Mucosa of rectum (tissue), 2 donors: ENCODE data around the gene KCNN4.

Experiments
- H3K27ac ChIP-seq, 2 donors: one replicate each; pipeline ENCODE4 v1.7.0; 2013; ENCODE audit warnings: inconsistent platforms in 2 of 2, low read depth in 2 of 2, low read length in 2 of 2
- H3K27me3 ChIP-seq, 2 donors: one replicate each; pipeline ENCODE4 v1.7.0; 2013; ENCODE audit warnings: low read length in 2 of 2; ENCODE audit not compliant: control insufficient read depth in 2 of 2, insufficient read depth in 2 of 2
- H3K36me3 ChIP-seq, 2 donors: one replicate each; pipeline ENCODE4 v1.7.0; 2013; ENCODE audit warnings: low read length in 2 of 2; ENCODE audit not compliant: control insufficient read depth in 2 of 2, insufficient read depth in 2 of 2
- H3K4me1 ChIP-seq, 2 donors: one replicate each; pipeline ENCODE4 v1.7.0; 2013; ENCODE audit warnings: low read length in 2 of 2, mild to moderate bottlenecking in 1 of 2; ENCODE audit not compliant: control insufficient read depth in 2 of 2, insufficient read depth in 2 of 2
- H3K4me3 ChIP-seq, 2 donors: one replicate each; pipeline ENCODE4 v1.7.0; 2013; ENCODE audit warnings: low read length in 2 of 2
- H3K9ac ChIP-seq, 2 donors: one replicate each; pipeline ENCODE4 v1.7.0; 2013; ENCODE audit warnings: low read length in 2 of 2, low read depth in 1 of 2, mild to moderate bottlenecking in 1 of 2
- H3K9me3 ChIP-seq, 2 donors: one replicate each; pipeline ENCODE4 v1.7.0; 2013; ENCODE audit warnings: low read length in 2 of 2; ENCODE audit not compliant: control insufficient read depth in 2 of 2
- donor health status: healthy.
- donor health status: Normal muscosa, but diverticular disease.

Gene KCNN4

GRCh38 chr19:43783636-43784035 is 2.9 kb upstream of the KCNN4 start:
- no peaks in the 10 kb centered on the region for H3K36me3 ChIP-seq
- H3K4me3 ChIP-seq = no peak overlapping the region
- peaks cover 40 to 51% of the 10 kb centered on the region in 2 donors for H3K4me1 ChIP-seq
- no peaks in the 10 kb centered on the region for H3K9me3 ChIP-seq
- H3K27me3 ChIP-seq = no peaks in the 10 kb centered on the region
- H3K9ac ChIP-seq = no peak overlapping the region
- peak overlapping the region; percentile 2 to 57 for H3K27ac ChIP-seq

GRCh38 chr19:43782689-43783231 is 2.0 kb upstream of the KCNN4 start:
- peak overlapping the region; percentile 33 to 62 for H3K4me3 ChIP-seq
- H3K27ac ChIP-seq = peak overlapping the region; percentile 1 to 59
- H3K9ac ChIP-seq = peak overlapping the region; percentile 14 to 36
- no peaks in the 10 kb centered on the region for H3K36me3 ChIP-seq
- H3K27me3 ChIP-seq = no peaks in the 10 kb centered on the region
- H3K9me3 ChIP-seq = no peaks in the 10 kb centered on the region
- H3K4me1 ChIP-seq = peaks cover 46 to 58% of the 10 kb centered on the region in 2 donors

DNA sequence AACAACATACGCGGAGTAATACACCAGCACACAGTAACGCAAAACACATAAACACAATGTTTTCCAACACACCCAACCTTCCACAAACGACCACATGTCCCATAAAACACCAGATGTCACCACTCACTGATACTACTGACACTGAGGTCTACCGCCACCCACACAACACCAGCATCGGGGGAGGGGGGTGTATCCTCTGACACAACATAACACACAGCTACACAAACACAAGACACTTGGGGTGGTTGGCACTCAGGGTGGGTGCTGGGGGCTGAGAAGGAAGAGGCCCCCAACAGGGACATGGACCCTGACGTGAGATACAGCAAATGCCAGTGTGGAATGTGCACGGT is 1.5 kb upstream of the KCNN4 start:
- Histone ChIP-seq H3K4me3 (peak overlapping the region; percentile 33 to 62), H3K4me1 (peaks cover 51 to 63% of the 10 kb centered on the region in 2 donors), H3K9ac (peak overlapping the region; percentile 9 to 27), H3K27me3 (no peaks in the 10 kb centered on the region), H3K27ac (peak overlapping the region in 1 of 2 donors; percentile 59), H3K9me3 (no peaks in the 10 kb centered on the region), H3K36me3 (no peaks in the 10 kb centered on the region)

DNA sequence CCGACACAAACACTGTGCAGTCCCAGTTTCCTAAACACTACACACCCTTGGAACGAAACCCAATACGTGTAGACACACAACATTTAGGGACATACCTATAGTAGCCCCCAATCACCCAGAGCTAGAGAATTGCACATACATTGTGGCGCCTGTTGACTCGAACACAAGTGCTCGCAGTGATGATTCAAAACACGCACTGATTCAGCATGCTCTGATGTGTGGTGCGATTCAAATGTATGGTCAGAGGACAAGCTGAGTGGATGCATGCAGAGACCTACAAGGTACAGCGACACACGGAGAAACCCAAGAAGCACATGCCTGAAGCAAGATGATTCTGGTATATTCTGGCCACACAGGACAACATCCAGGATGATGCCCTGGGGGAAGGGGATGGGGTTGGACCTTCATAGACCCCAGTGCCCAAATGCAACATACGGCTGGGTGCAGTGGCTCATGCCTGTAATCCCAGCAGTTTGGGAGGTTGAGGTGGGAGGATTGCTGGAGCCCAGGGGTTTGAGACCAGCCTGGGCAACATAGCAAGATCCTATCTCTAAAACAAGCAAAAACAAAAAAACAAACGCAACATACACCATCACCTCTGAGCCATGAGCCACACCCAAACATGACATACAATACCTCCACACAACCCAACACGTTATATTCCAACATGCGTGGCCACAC is 997 bp upstream of the KCNN4 start:
- Histone ChIP-seq H3K9ac (peak overlapping the region in 1 of 2 donors; percentile 75), H3K27me3 (no peaks in the 10 kb centered on the region), H3K4me3 (peak overlapping the region in 1 of 2 donors; percentile 62), H3K4me1 (peaks cover 56 to 63% of the 10 kb centered on the region in 2 donors), H3K27ac (peak overlapping the region in 1 of 2 donors; percentile 91), H3K36me3 (no peaks in the 10 kb centered on the region), H3K9me3 (no peaks in the 10 kb centered on the region)

DNA sequence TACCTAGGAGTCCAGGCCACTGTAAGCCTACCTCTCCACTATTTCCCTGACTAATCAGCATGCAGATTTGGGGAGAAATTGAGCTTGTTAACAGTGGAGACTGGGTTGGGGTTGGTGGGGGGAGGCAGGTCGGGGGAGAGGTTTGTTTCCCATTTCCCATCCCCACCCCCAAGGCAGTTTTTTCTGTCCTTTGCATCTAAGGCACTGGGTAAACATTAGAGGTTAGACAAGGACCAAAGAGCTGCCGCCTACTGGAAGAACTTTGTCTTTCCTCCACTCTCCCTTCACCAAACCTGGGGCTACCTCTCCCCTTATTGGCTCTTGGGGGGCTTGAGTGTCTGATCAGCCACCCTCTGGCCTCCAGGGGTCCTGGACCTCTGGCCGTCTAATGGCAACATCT is 953 bp downstream of the KCNN4 start:
- peak overlapping the region; percentile 91 to 92 for H3K27ac ChIP-seq

GRCh38 chr19:43779147-43779819 is 1.5 kb downstream of the KCNN4 start:
- Histone ChIP-seq H3K4me3 (peak overlapping the region; percentile 71), H3K9me3 (no peaks in the 10 kb centered on the region), H3K36me3 (no peaks in the 10 kb centered on the region), H3K9ac (peak overlapping the region; percentile 75 to 87), H3K4me1 (peaks cover 63 to 75% of the 10 kb centered on the region in 2 donors), H3K27me3 (no peaks in the 10 kb centered on the region), H3K27ac (peak overlapping the region; percentile 91 to 92)

More for the DNA sequence above, 953 bp downstream of the KCNN4 start:
- H3K9ac ChIP-seq = peak overlapping the region; percentile 75 to 87
- H3K4me3 ChIP-seq = peak overlapping the region; percentile 71
- no peaks in the 10 kb centered on the region for H3K9me3 ChIP-seq
- H3K4me1 ChIP-seq = peaks cover 66 to 76% of the 10 kb centered on the region in 2 donors
- no peaks in the 10 kb centered on the region for H3K36me3 ChIP-seq
- no peaks in the 10 kb centered on the region for H3K27me3 ChIP-seq

DNA sequence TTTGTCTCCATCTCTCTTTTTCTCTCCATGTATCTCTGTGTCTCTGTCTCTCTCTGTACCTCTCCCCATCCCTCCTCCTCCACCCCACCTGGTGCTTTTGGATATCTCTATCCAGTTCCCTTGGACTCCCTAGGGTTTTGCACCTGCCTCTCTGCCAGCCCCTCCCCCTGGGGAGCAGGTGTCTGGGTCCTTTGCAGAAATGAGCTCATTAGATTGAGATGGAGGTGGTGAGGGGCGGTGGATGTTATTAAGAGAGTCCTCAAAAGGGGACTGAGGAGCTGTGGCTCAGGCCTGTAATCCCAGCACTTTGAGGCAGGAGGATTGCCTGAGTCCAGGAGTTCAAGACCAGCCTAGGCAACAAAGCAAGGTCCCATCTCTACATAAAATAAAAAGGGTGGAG is 2.1 kb downstream of the KCNN4 start:
- Histone ChIP-seq H3K27me3 (no peaks in the 10 kb centered on the region), H3K9ac (peak overlapping the region; percentile 75 to 87), H3K36me3 (peaks cover 3% of the 10 kb centered on the region in 2 donors), H3K4me3 (peak overlapping the region; percentile 71), H3K9me3 (no peaks in the 10 kb centered on the region), H3K4me1 (peaks cover 65 to 78% of the 10 kb centered on the region in 2 donors), H3K27ac (peak overlapping the region; percentile 91 to 92)

DNA sequence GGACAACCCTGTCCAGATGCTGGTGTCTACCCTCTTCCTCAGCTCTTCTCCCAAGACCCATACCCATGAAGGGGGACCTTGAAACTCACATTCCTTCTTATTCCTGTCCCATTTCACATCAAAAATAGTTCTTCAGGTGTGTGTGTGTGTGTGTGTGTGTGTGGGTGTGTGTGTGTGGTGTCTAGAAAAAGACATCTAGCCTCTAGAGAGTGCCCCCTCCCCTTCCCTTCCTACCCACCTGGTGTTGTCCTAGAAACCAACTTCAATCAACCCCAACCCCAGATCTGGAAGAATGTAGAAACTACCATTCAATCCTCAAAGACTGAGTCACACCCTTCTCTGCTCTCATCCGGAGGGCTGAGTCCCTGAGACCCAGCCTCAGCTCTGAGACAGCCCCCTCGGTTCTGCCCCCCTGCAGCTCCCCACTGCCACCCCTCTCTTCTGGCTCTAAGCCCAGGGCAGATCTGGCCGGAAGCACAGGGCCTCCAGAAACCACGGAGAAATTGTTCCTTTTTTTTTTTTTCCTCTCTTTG is 3.5 kb downstream of the KCNN4 start:
- Histone ChIP-seq H3K36me3 (peaks cover 3 to 11% of the 10 kb centered on the region in 2 donors), H3K9ac (peak overlapping the region in 1 of 2 donors; percentile 16), H3K27me3 (no peaks in the 10 kb centered on the region), H3K4me1 (peaks cover 58 to 69% of the 10 kb centered on the region in 2 donors), H3K27ac (peak overlapping the region in 1 of 2 donors; percentile 52), H3K9me3 (no peaks in the 10 kb centered on the region), H3K4me3 (peak overlapping the region in 1 of 2 donors; percentile 55)

DNA sequence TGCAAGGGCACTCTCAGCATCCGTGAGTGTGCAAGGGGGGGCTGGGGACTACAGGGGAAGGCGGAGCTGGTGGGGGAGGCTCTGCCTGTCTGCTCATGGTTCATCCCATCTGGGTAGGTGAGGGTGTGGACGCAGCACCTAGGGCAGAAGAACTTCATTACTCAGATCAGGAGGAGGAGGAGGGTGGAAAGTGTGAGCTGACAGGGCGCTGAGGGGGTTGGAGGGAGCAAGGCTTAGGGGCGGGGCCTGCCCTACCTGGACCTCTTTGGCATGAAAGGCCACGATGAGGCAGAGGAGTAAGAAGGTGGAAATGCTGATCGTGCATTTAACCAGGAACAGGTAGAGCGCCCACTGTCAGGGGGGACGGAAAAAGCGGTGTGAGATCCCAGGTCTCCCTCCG is 4.5 kb downstream of the KCNN4 start:
- peaks cover 51 to 60% of the 10 kb centered on the region in 2 donors for H3K4me1 ChIP-seq

More for the DNA sequence above, 4.5 kb downstream of the KCNN4 start:
- H3K27me3 ChIP-seq = no peaks in the 10 kb centered on the region
- H3K27ac ChIP-seq = no peak overlapping the region
- no peak overlapping the region for H3K9ac ChIP-seq
- no peak overlapping the region for H3K4me3 ChIP-seq
- H3K36me3 ChIP-seq = peaks cover 3 to 18% of the 10 kb centered on the region in 2 donors
- no peaks in the 10 kb centered on the region for H3K9me3 ChIP-seq
